ENCODE measurements around the gene SFMBT2. TPM values are rescaled to one million over a fixed set of nuclear protein-coding genes. Genes with fewer than 3 reads are reported as not detected.

The SFMBT2 gene
- total RNA-seq, 1 donor from 2014 or later, result 11.0 TPM

DNA sequence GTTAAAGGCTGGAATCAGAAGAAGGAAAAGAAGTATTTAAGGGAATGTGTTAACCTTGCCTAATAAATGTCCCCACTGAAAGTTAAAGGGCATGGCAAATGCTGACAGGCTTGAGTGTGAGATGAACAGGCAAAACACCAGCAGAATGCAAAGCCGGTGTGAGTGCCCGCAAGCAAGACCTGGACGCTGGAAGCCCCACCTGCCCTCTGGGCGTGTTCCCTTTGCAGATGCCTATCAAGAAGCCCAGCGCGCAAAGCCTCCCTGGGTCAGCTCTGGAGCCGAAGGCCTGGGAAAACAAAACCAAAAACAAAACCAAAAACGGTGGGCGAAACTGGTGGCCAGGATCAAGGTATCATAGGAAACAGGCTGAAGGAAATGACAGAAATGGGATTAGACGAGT lies 200.3 kb downstream of the SFMBT2 start:
- H3K4me3 ChIP-seq, result no peak overlapping the region
- intact Hi-C loops (cut with micrococcal nuclease), result no loop called here
- no peak for TF ChIP-seq CTCF (IDR thresholded peaks at IDR 0.05; ENCODE audit: borderline replicate concordance)
- H3K27me3 ChIP-seq (ENCODE audit: low read depth), result no peaks in the 10 kb centered on the region
- no peaks in the 10 kb centered on the region for H3K9me3 ChIP-seq (replicated peaks)
- H3K36me3 ChIP-seq, result peaks cover 27% of the 10 kb centered on the region
- peaks cover 9% of the 10 kb centered on the region for H3K4me1 ChIP-seq
- DNase-seq, result no peak
- H3K27ac ChIP-seq (replicated peaks), result no peak overlapping the region

- intact Hi-C loops (cut with micrococcal nuclease), result no loop called here
Observed at GRCh38 chr10:7209458-7209857, 201.4 kb downstream of the SFMBT2 start.

GRCh38 chr10:7206412-7207100 lies 204.3 kb downstream of the SFMBT2 start:
- TF ChIP-seq CTCF (IDR thresholded peaks at IDR 0.05; ENCODE audit: borderline replicate concordance), result no peak

More at GRCh38 chr10:7209458-7209857, 201.4 kb downstream of the SFMBT2 start:
- H3K27ac ChIP-seq (replicated peaks), result no peak overlapping the region
- no peaks in the 10 kb centered on the region for H3K9me3 ChIP-seq (replicated peaks)
- no peak for TF ChIP-seq CTCF (IDR thresholded peaks at IDR 0.05; ENCODE audit: borderline replicate concordance)
- no peak overlapping the region for H3K4me3 ChIP-seq
- peaks cover 16% of the 10 kb centered on the region for H3K4me1 ChIP-seq
- no peak for DNase-seq
- no peaks in the 10 kb centered on the region for H3K27me3 ChIP-seq (ENCODE audit: low read depth)
- H3K36me3 ChIP-seq, result peaks cover 23% of the 10 kb centered on the region

GRCh38 chr10:7205656-7206055 lies 205.2 kb downstream of the SFMBT2 start:
- H3K36me3 ChIP-seq, result peaks cover 29% of the 10 kb centered on the region
- peak overlapping the region; percentile 36 for H3K27ac ChIP-seq (replicated peaks)
- no peaks in the 10 kb centered on the region for H3K27me3 ChIP-seq (ENCODE audit: low read depth)
- H3K9me3 ChIP-seq (replicated peaks), result no peaks in the 10 kb centered on the region
- DNase-seq, result no peak
- TF ChIP-seq CTCF (IDR thresholded peaks at IDR 0.05; ENCODE audit: borderline replicate concordance), result no peak
- intact Hi-C loops (cut with micrococcal nuclease), result no loop called here
- peaks cover 16% of the 10 kb centered on the region for H3K4me1 ChIP-seq
- H3K4me3 ChIP-seq, result no peak overlapping the region

More at GRCh38 chr10:7206412-7207100, 204.3 kb downstream of the SFMBT2 start:
- no peak for DNase-seq
- H3K36me3 ChIP-seq, result peaks cover 22% of the 10 kb centered on the region
- H3K4me3 ChIP-seq, result no peak overlapping the region
- peak overlapping the region; percentile 36 for H3K27ac ChIP-seq (replicated peaks)
- peaks cover 16% of the 10 kb centered on the region for H3K4me1 ChIP-seq
- H3K27me3 ChIP-seq (ENCODE audit: low read depth), result no peaks in the 10 kb centered on the region
- intact Hi-C loops (cut with micrococcal nuclease), result no loop called here
- no peaks in the 10 kb centered on the region for H3K9me3 ChIP-seq (replicated peaks)

- Histone ChIP-seq H3K27ac (replicated peaks) (no peak overlapping the region), H3K36me3 (peaks cover 48% of the 10 kb centered on the region), H3K9me3 (replicated peaks) (no peaks in the 10 kb centered on the region), H3K27me3 (ENCODE audit: low read depth) (no peaks in the 10 kb centered on the region), H3K4me3 (no peak overlapping the region), H3K4me1 (peaks cover 16% of the 10 kb centered on the region)
- TF ChIP-seq CTCF (IDR thresholded peaks at IDR 0.05; ENCODE audit: borderline replicate concordance), result no peak
- intact Hi-C loops (cut with micrococcal nuclease), result no loop called here
- DNase-seq, result no peak
Observed at GRCh38 chr10:7202793-7203355, 208.0 kb downstream of the SFMBT2 start.

Data from left ventricle myocardium inferior (tissue), 1 donor.